Suprapubic skin (tissue), 3 donors: ENCODE data around the gene GANC.

Source experiments
- CTCF ChIP-seq, 2 donors: fragments of 200-600 bp in 1 of 2; fragments of 450-650 bp in 1 of 2; sonication (generic) in 1 of 2; IDR thresholded peaks; one replicate each; pipeline ENCODE4 v1.5.1; 2016 to 2019; ENCODE audit warnings: antibody characterized with exemption in 2 of 2, mild to moderate bottlenecking in 1 of 2, moderate library complexity in 1 of 2
- EP300 ChIP-seq: sonication (generic); formaldehyde crosslinking; IDR thresholded peaks from one replicate; pipeline ENCODE4 v1.6.1; 2017; ENCODE audit warnings: antibody characterized with exemption

- TF ChIP-seq CTCF (IDR thresholded peaks at IDR 0.05), result no peak
- no peak for TF ChIP-seq EP300
Observed at GRCh38 chr15:42338500-42338899, 65.5 kb downstream of the GANC start.
